NCI-H2171 (cell line): Measurements from ENCODE around the gene OR6A2.

Experiments
- DNase-seq: peaks from one replicate; lab custom pipeline; 2025; lab: John Stamatoyannopoulos, UW

The OR6A2 gene

DNA sequence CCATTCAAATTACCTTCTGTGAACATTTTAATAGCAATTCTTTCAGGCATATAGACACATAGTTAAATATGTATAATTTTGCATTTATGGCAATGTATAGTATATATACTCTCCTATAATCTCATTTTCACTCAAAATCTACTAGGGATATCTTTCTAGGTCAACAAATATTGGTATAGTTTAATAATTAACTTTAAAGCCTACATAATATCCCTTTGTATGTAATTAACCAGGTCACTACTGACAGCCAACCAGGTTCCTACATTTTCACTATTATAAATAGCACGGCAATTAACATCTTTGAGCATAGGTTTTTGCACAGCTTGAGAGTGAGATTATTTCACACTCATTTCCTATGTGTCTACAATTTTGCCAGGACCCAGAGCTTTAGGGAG is 43.5 kb downstream of the OR6A2 start:
- DNase-seq: no peak

DNA sequence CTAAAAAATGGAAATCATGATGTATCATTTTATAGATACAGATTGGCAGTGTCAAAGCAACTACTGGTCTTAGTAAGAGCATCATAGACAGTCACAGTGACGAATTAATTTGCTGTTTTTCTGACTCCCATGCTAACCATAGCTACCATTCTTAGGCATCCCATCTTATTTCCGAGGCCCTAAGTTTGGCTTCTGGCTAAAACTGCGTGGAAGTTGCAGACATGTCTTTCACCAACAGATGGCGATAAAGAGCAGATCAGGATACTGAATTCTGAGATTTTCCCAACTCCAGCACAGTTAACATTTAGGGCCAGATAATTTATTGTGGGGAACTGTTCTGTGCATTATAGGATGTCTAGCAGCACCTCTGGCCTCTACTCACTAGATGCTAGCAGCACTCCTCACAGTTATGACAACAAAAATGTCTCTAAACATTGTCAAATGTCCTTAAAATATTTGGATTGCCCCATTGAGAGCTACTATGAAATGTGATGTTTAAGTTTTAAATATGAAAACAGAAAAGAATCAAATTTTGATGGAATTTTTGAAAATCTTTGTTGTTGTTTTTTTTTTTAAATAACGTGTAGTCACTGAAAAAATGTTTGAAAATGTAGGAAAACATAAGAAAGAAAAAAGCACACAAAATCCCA is 44.1 kb downstream of the OR6A2 start:
- no peak for DNase-seq

DNA sequence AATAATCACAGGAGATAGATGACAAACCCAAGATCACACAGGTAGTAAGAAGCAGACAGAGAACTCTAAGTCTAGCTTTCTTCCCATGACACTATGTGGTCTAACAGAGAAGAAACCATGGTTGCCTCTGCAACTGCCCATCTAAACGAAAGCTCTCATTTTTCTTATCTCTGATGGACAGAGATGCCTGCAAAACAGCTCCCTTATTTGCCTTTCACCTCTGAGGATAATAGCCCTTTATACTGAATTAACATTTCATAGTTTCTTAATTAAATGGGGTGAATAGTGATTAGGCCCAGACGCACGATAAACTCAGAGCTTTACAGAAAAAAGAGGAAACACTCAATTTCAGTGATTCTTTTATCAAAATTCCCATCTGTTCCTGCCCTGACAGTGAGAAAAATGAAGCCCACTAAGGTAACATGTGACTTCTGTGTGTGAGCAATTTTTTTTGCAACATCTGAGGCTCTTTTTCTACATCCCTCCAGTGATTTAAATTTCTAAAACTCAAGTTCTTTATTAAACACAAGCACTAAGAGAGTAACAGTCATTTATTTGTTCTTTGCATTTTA is 52.3 kb downstream of the OR6A2 start:
- no peak for DNase-seq

DNA sequence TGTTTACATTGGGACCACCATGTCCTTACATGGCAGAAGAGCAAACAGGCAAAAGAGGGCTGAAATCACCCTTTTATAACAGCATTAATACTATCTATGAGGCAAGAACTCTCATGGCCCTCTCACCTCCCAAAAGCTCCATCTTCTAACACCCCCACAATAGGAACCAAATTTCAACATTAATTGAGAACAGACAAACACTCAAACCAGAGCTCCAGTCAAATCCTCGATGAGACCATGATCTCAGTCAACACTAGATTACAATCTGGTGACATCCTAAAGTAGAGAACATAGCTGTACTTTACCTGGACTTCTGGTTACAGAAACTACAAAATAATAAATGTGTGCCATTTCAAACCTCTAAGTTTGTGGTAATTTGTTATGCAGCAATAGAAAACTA is 52.9 kb downstream of the OR6A2 start:
- no peak for DNase-seq

DNA sequence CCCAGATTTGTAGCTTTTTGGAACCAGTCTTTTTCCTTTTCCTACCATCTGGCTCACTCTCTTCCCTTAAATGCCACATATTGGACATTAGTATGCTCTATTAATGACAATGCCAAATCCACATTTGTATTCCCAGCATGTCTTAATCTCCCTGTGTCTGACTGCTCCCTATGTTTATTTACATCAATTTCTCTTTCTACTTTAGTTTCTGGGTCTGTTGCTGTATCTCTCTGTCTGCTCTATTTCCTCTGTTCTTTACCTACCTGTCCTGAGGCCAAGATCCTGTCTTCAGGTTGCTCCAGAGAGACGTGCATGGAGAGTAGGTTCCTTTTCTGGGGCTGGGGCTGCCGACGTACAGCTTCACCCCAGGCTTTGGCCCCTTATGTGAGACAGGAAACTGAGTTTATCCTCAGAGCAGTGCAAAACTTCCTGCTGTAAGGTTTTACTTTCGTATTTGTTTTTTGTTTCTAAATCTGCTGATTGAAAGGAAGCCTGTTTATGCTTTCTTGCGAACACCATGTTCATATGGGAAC is 53.3 kb downstream of the OR6A2 start:
- no peak for DNase-seq

DNA sequence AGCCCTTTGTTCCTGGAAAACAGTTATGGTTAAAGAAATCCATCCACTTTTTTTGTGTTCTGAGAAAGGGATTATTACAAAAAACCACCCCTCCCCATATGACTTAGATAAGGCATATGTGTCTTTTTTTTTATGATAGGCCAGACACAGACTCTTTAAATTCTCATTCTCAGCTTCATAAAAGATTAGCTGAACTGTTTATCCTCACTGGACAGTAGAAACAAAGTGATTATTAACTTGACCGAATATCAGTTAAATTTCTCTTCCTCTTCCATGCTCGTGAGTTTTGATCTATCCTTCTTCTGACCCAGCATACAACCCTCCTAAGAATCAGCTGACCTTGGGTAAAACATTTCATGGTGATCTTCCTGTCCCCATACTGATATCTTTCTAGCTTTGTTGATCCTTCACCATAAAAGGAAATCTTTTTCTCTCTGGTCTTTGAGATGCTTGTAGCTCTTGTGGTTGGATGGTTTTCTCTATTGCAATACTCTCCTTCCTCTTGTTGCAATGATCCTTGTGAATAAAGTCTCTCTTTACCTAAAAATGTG is 53.9 kb downstream of the OR6A2 start:
- DNase-seq: no peak

DNA sequence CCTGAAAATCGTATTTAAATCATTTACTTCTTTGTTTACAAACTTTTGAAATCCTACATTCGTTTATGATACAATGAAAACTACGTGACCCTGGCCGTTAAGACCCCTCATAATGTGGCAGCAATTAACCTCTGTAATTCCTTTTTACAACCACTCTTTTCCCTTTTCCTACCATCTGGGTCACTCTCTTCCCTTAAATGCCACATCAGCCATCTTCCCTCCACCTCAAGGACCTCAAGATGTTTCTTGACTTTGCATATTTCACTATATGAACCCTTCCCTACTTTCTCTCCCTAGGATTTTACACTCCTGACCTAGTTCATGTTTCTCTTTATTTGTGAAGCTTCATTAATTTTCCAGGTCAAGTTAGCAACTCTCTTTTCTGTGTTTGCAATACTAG is 54.5 kb downstream of the OR6A2 start:
- no peak for DNase-seq

DNA sequence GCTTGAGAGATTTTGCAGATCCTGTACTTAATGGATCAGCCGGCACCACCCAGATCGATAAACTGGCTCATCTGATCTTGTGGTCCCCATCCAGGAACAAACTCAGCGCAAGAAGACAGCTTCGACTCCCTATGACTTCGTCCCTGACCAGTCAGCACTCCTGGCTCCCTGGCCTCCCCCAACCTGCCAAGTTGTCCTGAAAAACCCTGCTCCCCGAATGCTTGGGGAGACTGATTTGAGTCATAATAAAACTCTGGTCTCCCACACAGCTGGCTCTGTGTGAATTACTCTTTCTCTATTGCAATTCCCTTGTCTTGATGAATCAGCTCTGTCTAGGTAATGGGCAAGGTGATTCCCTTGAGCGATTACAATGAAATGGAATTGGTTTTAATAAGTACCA is 57.2 kb downstream of the OR6A2 start:
- no peak for DNase-seq
